Measurements from ENCODE around the gene CEP290. TPM values are rescaled to one million over a fixed set of nuclear protein-coding genes. Genes with fewer than 3 reads are reported as not detected.
A peak's percentile ranks its signal among the peaks of the same experiment; 100 is the strongest.
"Not testable (repeated sequence)": the region's sequence is repeated elsewhere in the genome, so short reads cannot be mapped to it uniquely, and the experiment has no call there.

Gene CEP290
- total and polyA plus RNA-seq, 4 experiments from 2014 or later = 2.2 to 23.0 (median 16.4) TPM

DNA sequence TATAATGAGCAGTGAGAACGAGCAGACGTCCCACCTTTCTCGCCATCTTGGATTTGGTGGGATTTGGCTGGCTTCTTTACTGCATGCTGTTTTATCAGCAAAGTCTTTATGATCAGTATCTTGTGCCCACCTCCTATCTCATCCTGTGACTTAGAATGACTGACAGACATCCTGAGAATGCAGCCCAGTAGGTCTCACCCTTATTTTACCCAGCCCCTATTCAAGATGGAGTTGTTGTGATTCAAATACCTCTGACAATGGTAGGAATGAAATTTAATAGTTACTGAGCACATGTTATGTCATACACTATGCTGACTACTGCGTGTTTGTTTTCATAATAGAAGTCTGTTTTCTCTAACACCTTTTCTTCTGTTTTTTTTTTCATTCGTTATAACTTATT, 2.1 kb upstream of the CEP290 start:
- POLR2A ChIA-PET (ENCODE audit: partially characterized antibody) = no interaction called here
- peak overlapping the region in 6 of 8 donors; percentile 25 to 53 (median 37) for H3K4me3 Mint-ChIP-seq
- H3K9me3 ChIP-seq (ENCODE audit: control insufficient read depth in 1 of 2, low read length in 2 of 2) = no peaks in the 10 kb centered on the region
- peaks cover 29% of the 10 kb centered on the region for H3K4me1 ChIP-seq (ENCODE audit: insufficient read depth, low read length)
- H3K27ac Mint-ChIP-seq = peak overlapping the region in 3 of 7 donors; percentile 7 to 73 (median 17)
- H3K27me3 ChIP-seq (ENCODE audit: insufficient read depth, low read length) = no peaks in the 10 kb centered on the region
- peaks cover 26 to 55% (median 41%) of the 10 kb centered on the region in 4 donors for H3K4me1 Mint-ChIP-seq
- H3K27ac ChIP-seq (ENCODE audit: low read depth, low read length) = no peak overlapping the region
- no peaks in the 10 kb centered on the region for H3K36me3 ChIP-seq (ENCODE audit: insufficient read depth, low read length)
- H3K4me3 ChIP-seq (ENCODE audit: low read length in 2 of 2) = no peak overlapping the region
- DNase-seq = no peak
- intact Hi-C loops (cut with micrococcal nuclease) = loop anchor here (5.0 kb wide), 1 partner anchor 1208 kb away; the partner anchor contains the start of gene DUSP6
- CTCF ChIA-PET (ENCODE audit: partially characterized antibody) = no interaction called here
- H3K36me3 Mint-ChIP-seq = peaks cover 0 to 11% of the 10 kb centered on the region in 2 donors
- H3K27me3 Mint-ChIP-seq = no peaks in the 10 kb centered on the region
- H3K9me3 Mint-ChIP-seq = no peaks in the 10 kb centered on the region

DNA sequence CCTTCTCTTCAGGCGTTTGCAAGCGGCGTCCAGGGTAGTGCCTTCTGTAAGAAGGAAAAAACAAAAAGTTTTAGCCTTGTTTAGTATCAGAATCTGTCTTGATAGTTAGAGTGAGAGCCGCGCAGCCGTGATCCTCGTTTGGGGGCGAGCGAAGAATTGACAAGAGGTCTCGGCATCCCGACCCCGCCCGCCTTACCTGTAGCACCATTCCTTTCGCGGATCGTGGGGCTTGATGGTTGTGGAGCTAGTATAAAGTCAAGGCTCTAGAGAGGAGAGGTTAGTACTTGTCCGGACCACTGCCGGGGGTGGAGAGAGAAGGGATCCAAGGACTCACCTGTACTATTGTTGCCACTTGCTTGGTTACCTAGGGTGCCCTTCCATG, 713 bp upstream of the CEP290 start:
- ChIA-PET CTCF (ENCODE audit: partially characterized antibody) (interaction anchor here (0.7 to 0.8 kb wide), 2 partner anchors 31 to 1382 kb away, joined by 3 to 4 read pairs; partner anchors contain the start of gene GALNT4), POLR2A (ENCODE audit: partially characterized antibody) (interaction anchor here (1.3 to 1.7 kb wide), 3 partner anchors 107 to 1721 kb away, joined by 3 to 10 read pairs (median 3); partner anchors contain the start of gene GALNT4)
- Mint-ChIP-seq H3K36me3 (peaks cover 5 to 19% of the 10 kb centered on the region in 2 donors), H3K9me3 (no peaks in the 10 kb centered on the region), H3K4me1 (peaks cover 29 to 50% (median 42%) of the 10 kb centered on the region in 4 donors), H3K4me3 (peak overlapping the region; percentile 94 to 98 (median 96)), H3K27me3 (no peaks in the 10 kb centered on the region), H3K27ac (peak overlapping the region; percentile 90 to 99 (median 98))
- Histone ChIP-seq H3K4me1 (ENCODE audit: insufficient read depth, low read length) (peaks cover 29% of the 10 kb centered on the region), H3K36me3 (ENCODE audit: insufficient read depth, low read length) (no peaks in the 10 kb centered on the region), H3K27ac (ENCODE audit: low read depth, low read length) (peak overlapping the region; percentile 76), H3K4me3 (ENCODE audit: low read length in 2 of 2) (peak overlapping the region; percentile 87 to 88), H3K9me3 (ENCODE audit: control insufficient read depth in 1 of 2, low read length in 2 of 2) (no peaks in the 10 kb centered on the region), H3K27me3 (ENCODE audit: insufficient read depth, low read length) (no peaks in the 10 kb centered on the region)
- peak in 1 of 5 donors; percentile 49 for DNase-seq
- intact Hi-C loops (cut with micrococcal nuclease) = loop anchor here (1.0 to 5.0 kb wide), 5 partner anchors 14 to 1383 kb away; partner anchors contain the start of gene DUSP6

DNA sequence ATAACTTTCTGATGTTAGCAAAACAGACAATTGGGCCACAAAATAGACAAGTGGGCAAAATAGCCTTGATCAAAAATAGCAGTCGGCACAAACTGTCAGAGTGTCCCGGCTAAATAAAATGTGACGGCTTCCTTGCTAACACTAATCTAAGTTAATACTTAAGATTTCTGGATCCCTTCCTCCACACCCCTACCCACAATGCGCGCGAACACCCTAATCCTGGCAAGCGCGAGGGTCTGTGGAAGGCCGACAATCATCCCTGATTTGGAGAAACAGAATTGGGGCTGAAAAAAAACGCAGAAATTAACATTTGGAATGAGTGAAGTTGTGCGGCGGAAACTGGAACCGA, 489 bp downstream of the CEP290 start:
- Mint-ChIP-seq H3K27me3 (no peaks in the 10 kb centered on the region), H3K9me3 (no peaks in the 10 kb centered on the region), H3K4me3 (peak overlapping the region; percentile 94 to 98 (median 96)), H3K36me3 (peaks cover 11 to 24% of the 10 kb centered on the region in 2 donors), H3K27ac (peak overlapping the region; percentile 90 to 99 (median 98)), H3K4me1 (peaks cover 27 to 52% (median 41%) of the 10 kb centered on the region in 4 donors)
- POLR2A ChIA-PET (ENCODE audit: partially characterized antibody) = interaction anchor here (0.7 to 1.7 kb wide), 3 partner anchors 106 to 1723 kb away, joined by 3 to 10 read pairs (median 3); partner anchors contain the start of gene GALNT4
- Histone ChIP-seq H3K4me1 (ENCODE audit: insufficient read depth, low read length) (peaks cover 29% of the 10 kb centered on the region), H3K36me3 (ENCODE audit: insufficient read depth, low read length) (no peaks in the 10 kb centered on the region), H3K27me3 (ENCODE audit: insufficient read depth, low read length) (no peaks in the 10 kb centered on the region), H3K9me3 (ENCODE audit: control insufficient read depth in 1 of 2, low read length in 2 of 2) (no peaks in the 10 kb centered on the region), H3K4me3 (ENCODE audit: low read length in 2 of 2) (peak overlapping the region; percentile 87 to 88), H3K27ac (ENCODE audit: low read depth, low read length) (peak overlapping the region; percentile 76)
- no peak for DNase-seq
- CTCF ChIA-PET (ENCODE audit: partially characterized antibody) = no interaction called here
- intact Hi-C loops (cut with micrococcal nuclease) = loop anchor here (5.0 kb wide), 1 partner anchor 1211 kb away; the partner anchor contains the start of gene DUSP6

DNA sequence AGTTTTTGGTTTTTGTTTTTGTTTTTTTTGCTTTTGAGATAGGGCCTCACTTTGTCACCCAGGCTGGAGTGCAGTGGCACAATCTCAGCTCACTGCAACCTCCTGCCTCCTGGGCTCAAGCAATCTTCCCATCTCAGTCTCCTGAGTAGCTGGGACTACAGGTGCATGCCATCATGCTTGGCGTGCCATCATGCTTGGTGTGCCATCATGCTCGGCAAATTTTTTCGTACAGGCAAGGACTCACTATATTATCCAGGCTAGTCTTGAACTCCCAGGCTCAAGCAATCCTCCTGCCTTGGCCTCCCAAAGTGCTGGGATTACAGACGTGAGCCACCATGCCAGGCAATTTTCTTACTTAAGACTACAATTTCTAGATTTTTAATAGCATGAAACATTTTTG, 2.2 kb downstream of the CEP290 start:
- H3K27me3 ChIP-seq (ENCODE audit: insufficient read depth, low read length); H3K36me3 ChIP-seq (ENCODE audit: insufficient read depth, low read length); POLR2A ChIA-PET (ENCODE audit: partially characterized antibody); H3K4me3 ChIP-seq (ENCODE audit: low read length in 2 of 2); H3K27ac ChIP-seq (ENCODE audit: low read depth, low read length); H3K9me3 Mint-ChIP-seq; H3K9me3 ChIP-seq (ENCODE audit: control insufficient read depth in 1 of 2, low read length in 2 of 2); H3K27ac Mint-ChIP-seq; H3K27me3 Mint-ChIP-seq; CTCF ChIA-PET (ENCODE audit: partially characterized antibody); H3K4me3 Mint-ChIP-seq; DNase-seq: not testable (repeated sequence)
- intact Hi-C loops (cut with micrococcal nuclease) = loop anchor here (5.0 kb wide), 1 partner anchor 1213 kb away; the partner anchor contains the start of gene DUSP6
- peaks cover 22% of the 10 kb centered on the region for H3K4me1 ChIP-seq (ENCODE audit: insufficient read depth, low read length)
- H3K4me1 Mint-ChIP-seq = peaks cover 18 to 44% (median 29%) of the 10 kb centered on the region in 4 donors
- peaks cover 11 to 28% of the 10 kb centered on the region in 2 donors for H3K36me3 Mint-ChIP-seq

DNA sequence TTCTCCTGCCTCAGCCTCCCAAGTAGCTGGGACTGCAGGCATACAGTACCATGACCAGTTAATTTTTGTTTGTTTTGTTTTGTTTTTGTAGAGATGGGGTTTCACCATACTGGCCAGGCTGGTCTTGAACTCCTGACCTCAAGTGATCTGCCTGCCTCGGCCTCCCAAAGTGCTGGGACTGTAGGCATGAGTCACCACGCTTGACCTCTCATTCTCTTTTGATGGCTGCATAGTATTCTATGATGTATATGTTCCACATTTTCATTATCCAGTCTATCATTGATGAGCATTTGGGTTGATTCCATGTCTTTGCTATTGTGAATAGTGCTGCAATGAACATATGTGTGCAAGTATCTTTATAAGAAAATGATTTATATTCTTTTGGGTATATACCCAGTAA, 8.7 kb downstream of the CEP290 start:
- peaks cover 30 to 43% of the 10 kb centered on the region in 2 donors for H3K36me3 Mint-ChIP-seq
- intact Hi-C loops (cut with micrococcal nuclease) = not testable (repeated sequence)

DNA sequence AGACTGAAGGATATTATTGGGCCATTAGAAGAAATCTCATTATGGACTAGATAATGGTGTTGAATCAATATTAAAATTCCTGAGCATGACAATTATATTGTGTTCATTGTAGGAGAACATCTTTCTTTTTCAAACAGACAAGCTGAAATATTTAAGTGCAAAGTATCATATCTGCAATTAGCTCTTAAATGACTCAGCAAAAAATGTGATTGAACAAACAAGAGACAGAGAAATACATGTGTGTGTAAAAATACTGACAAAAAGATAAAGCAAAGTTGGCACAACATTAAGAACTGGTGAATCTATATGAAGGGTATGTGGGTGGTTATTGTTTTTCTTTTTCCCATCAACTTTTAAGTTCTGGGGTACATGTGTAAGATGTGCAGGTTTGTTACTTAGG, 9.5 kb downstream of the CEP290 start:
- intact Hi-C loops (cut with micrococcal nuclease) = no loop called here
- H3K9me3 Mint-ChIP-seq = peaks cover 0 to 2% (median 0%) of the 10 kb centered on the region in 8 donors
- no peak for DNase-seq
- CTCF ChIA-PET (ENCODE audit: partially characterized antibody) = interaction anchor here (0.7 to 1.1 kb wide), 2 partner anchors 9 to 78 kb away, joined by 3 read pairs; no protein-coding TSS in a partner anchor
- Histone ChIP-seq H3K4me1 (ENCODE audit: insufficient read depth, low read length) (no peaks in the 10 kb centered on the region), H3K9me3 (ENCODE audit: control insufficient read depth in 1 of 2, low read length in 2 of 2) (no peaks in the 10 kb centered on the region), H3K4me3 (ENCODE audit: low read length in 2 of 2) (no peak overlapping the region), H3K27me3 (ENCODE audit: insufficient read depth, low read length) (no peaks in the 10 kb centered on the region), H3K36me3 (ENCODE audit: insufficient read depth, low read length) (peaks cover 3% of the 10 kb centered on the region), H3K27ac (ENCODE audit: low read depth, low read length) (no peak overlapping the region)
- POLR2A ChIA-PET (ENCODE audit: partially characterized antibody) = no interaction called here
- peaks cover 27 to 38% of the 10 kb centered on the region in 2 donors for H3K36me3 Mint-ChIP-seq
- peak overlapping the region in 1 of 7 donors; percentile 36 for H3K27ac Mint-ChIP-seq
- H3K4me1 Mint-ChIP-seq = peaks cover 0 to 5% (median under 1%) of the 10 kb centered on the region in 4 donors
- no peak overlapping the region for H3K4me3 Mint-ChIP-seq
- no peaks in the 10 kb centered on the region for H3K27me3 Mint-ChIP-seq

More for the DNA sequence above, 8.7 kb downstream of the CEP290 start:
- H3K27me3 Mint-ChIP-seq; H3K9me3 Mint-ChIP-seq; H3K27ac ChIP-seq (ENCODE audit: low read depth, low read length); H3K4me3 ChIP-seq (ENCODE audit: low read length in 2 of 2); POLR2A ChIA-PET (ENCODE audit: partially characterized antibody); H3K36me3 ChIP-seq (ENCODE audit: insufficient read depth, low read length); H3K4me1 ChIP-seq (ENCODE audit: insufficient read depth, low read length); DNase-seq; H3K27me3 ChIP-seq (ENCODE audit: insufficient read depth, low read length); CTCF ChIA-PET (ENCODE audit: partially characterized antibody); H3K4me1 Mint-ChIP-seq; H3K4me3 Mint-ChIP-seq; H3K9me3 ChIP-seq (ENCODE audit: control insufficient read depth in 1 of 2, low read length in 2 of 2): not testable (repeated sequence)
- H3K27ac Mint-ChIP-seq = peak overlapping the region in 1 of 7 donors; percentile 29

DNA sequence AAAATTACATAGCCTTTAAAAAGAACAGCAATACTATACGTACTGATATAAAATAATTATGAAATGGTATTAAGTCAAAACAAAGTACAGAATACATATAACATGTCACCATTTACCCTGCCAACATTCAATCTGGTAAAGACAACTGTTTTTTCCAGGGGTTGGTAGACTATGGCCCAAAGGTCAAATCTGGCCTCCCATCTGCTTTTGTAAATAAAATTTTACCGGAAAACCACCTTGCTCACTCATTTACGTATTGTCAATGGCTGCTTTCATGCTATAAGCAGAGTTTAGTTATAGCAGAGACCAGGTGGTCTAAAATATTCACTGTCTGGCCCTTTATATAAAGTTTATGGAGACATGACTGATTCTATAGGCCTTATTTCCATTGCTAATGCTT, 14.0 kb downstream of the CEP290 start:
- Mint-ChIP-seq H3K27me3 (no peaks in the 10 kb centered on the region), H3K4me3 (no peak overlapping the region), H3K36me3 (peaks cover 19 to 28% of the 10 kb centered on the region in 2 donors), H3K4me1 (peaks cover 0 to 4% (median 0%) of the 10 kb centered on the region in 4 donors), H3K9me3 (no peaks in the 10 kb centered on the region), H3K27ac (no peak overlapping the region)
- H3K27ac ChIP-seq (ENCODE audit: low read depth, low read length) = no peak overlapping the region
- POLR2A ChIA-PET (ENCODE audit: partially characterized antibody) = no interaction called here
- intact Hi-C loops (cut with micrococcal nuclease) = loop anchor here (2.0 kb wide), 1 partner anchor 15 kb away; the partner anchor contains the start of genes CEP290 and TMTC3
- H3K9me3 ChIP-seq (ENCODE audit: control insufficient read depth in 1 of 2, low read length in 2 of 2) = no peaks in the 10 kb centered on the region
- no peak for DNase-seq
- no peaks in the 10 kb centered on the region for H3K27me3 ChIP-seq (ENCODE audit: insufficient read depth, low read length)
- peaks cover 3% of the 10 kb centered on the region for H3K36me3 ChIP-seq (ENCODE audit: insufficient read depth, low read length)
- H3K4me3 ChIP-seq (ENCODE audit: low read length in 2 of 2) = no peak overlapping the region
- no peaks in the 10 kb centered on the region for H3K4me1 ChIP-seq (ENCODE audit: insufficient read depth, low read length)
- CTCF ChIA-PET (ENCODE audit: partially characterized antibody) = no interaction called here
